Kidney (tissue), 14 donors: ENCODE data around the gene CAPN7. TPM values are rescaled to one million over a fixed set of nuclear protein-coding genes. Genes with fewer than 3 reads are reported as not detected.
A peak's percentile ranks its signal among the peaks of the same experiment; 100 is the strongest.

Experiments used
- DNase-seq, 5 donors: peaks; one replicate each; pipeline ENCODE4 v3.0.0-alpha.2; 2013 to 2020
- FAIRE-seq: peaks from 2 replicates; lab custom pipeline; 2012; peaks lifted over from hg19 to GRCh38; lab: Jason Lieb, UNC
- H3K27ac ChIP-seq, 2 donors: one replicate each; pipeline ENCODE4 v1.7.0; 2013; ENCODE audit warnings: low read depth in 2 of 2, low read length in 2 of 2, inconsistent platforms in 1 of 2
- H3K27me3 ChIP-seq: one replicate; pipeline ENCODE4 v1.7.1; 2013; ENCODE audit warnings: low read length, inconsistent platforms; ENCODE audit not compliant: control insufficient read depth, insufficient read depth
- H3K36me3 ChIP-seq, 3 donors: one replicate each; pipeline versions ENCODE4 v1.7.0 to v1.7.1; 2013; ENCODE audit warnings: low read length in 3 of 3, control low read depth in 1 of 3, inconsistent platforms in 1 of 3; ENCODE audit not compliant: insufficient read depth in 3 of 3, control insufficient read depth in 2 of 3
- H3K4me1 ChIP-seq, 3 donors: one replicate each; pipeline versions ENCODE4 v1.7.0 to v1.7.1; 2013; ENCODE audit warnings: low read length in 3 of 3, inconsistent platforms in 1 of 3, low read depth in 1 of 3; ENCODE audit not compliant: control insufficient read depth in 2 of 3, insufficient read depth in 2 of 3
- H3K4me3 ChIP-seq, 3 donors: one replicate each; pipeline versions ENCODE4 v1.7.0 to v1.8.1; 2013; ENCODE audit warnings: low read length in 3 of 3, control low read depth in 1 of 3, inconsistent platforms in 1 of 3
- H3K9ac ChIP-seq, 3 donors: one replicate each; pipeline versions ENCODE4 v1.7.0 to v1.7.1; 2013; ENCODE audit warnings: low read length in 3 of 3, control low read depth in 1 of 3, inconsistent platforms in 1 of 3
- H3K9me3 ChIP-seq, 3 donors: one replicate each; pipeline versions ENCODE4 v1.7.0 to v1.7.1; 2013; ENCODE audit warnings: low read length in 3 of 3, control low read depth in 1 of 3, inconsistent platforms in 1 of 3; ENCODE audit not compliant: control insufficient read depth in 2 of 3, insufficient read depth in 1 of 3
- intact Hi-C: fragments of 100-400 bp; cut with DNase I; formaldehyde crosslinking; loops from one replicate; pipeline ENCODE4 v1.11.1; 2022
- polyA plus RNA-seq: library from polyadenylated mRNA; stranded (reverse); fragments of 350-450 nt; fragmentation: Illumina TruSeq; extraction: RNeasy Lipid Tissue Mini Kit (QIAGEN cat#74804); gene quantifications from one replicate; pipeline ENCODE4 v1.2.3, GENCODE V29; 2014; ENCODE audit warnings: low read depth, low replicate concordance; ENCODE audit not compliant: insufficient read depth
- total RNA-seq: library from RNA; stranded (reverse); fragmentation: NEBNext Ultra II Directional; extraction: Animal tissue kit (Norgen Biotek cat#: 25700); gene quantifications from one replicate; pipeline ENCODE4 v1.2.1, GENCODE V29; 2021
- TF ChIP-seq, protein P1 (sequence below): IDR thresholded peaks from 3 replicates; pipeline ENCODE4 v1.5.1; 2012; ENCODE audit warnings: mild to moderate bottlenecking, moderate library complexity, borderline replicate concordance; ENCODE audit not compliant: insufficient read depth; ENCODE audit errors: extremely low read depth
- donor health status: control.
- donor health status: control.
- donor health status: control.
- donor health status: control.
- donor health status: control.
- donor health status: DM: yes; HTN: yes; CAD: no.
- donor health status: Normal renal cell carcinoma (clear cell type).

CAPN7 gene
- total and polyA plus RNA-seq, 2 donors from 2014 or later, result 14.9 to 40.7 TPM

DNA sequence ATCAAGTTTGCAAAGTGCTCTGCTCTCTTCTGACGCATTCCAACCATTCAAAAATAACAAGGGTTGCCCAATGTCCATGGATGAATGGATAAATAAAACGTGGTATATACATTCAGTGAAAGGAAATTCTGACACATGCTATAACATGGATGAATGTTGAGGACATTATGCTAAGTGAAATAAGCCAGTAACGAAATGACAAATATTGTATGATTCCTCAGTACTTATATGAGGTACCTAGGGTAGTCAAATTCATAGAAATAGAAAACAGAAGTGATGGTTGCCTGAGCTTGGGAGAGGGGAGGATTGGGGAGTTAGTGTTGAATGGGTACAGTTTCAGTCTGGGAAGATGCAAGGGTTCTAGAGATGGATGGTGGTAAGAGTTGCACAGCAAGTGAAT is 92.5 kb downstream of the CAPN7 start:
- H3K9me3 ChIP-seq, result no peaks in the 10 kb centered on the region
- H3K4me3 ChIP-seq, result no peak overlapping the region
- no peaks in the 10 kb centered on the region for H3K27me3 ChIP-seq
- no peak for FAIRE-seq
- DNase-seq, result no peak
- TF ChIP-seq, protein P1, sequence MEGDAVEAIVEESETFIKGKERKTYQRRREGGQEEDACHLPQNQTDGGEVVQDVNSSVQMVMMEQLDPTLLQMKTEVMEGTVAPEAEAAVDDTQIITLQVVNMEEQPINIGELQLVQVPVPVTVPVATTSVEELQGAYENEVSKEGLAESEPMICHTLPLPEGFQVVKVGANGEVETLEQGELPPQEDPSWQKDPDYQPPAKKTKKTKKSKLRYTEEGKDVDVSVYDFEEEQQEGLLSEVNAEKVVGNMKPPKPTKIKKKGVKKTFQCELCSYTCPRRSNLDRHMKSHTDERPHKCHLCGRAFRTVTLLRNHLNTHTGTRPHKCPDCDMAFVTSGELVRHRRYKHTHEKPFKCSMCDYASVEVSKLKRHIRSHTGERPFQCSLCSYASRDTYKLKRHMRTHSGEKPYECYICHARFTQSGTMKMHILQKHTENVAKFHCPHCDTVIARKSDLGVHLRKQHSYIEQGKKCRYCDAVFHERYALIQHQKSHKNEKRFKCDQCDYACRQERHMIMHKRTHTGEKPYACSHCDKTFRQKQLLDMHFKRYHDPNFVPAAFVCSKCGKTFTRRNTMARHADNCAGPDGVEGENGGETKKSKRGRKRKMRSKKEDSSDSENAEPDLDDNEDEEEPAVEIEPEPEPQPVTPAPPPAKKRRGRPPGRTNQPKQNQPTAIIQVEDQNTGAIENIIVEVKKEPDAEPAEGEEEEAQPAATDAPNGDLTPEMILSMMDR, result no peak
- intact Hi-C loops, result no loop called here
- peak overlapping the region in 1 of 2 donors; percentile 9 for H3K27ac ChIP-seq
- no peak overlapping the region for H3K9ac ChIP-seq
- peaks cover 0 to 21% (median 17%) of the 10 kb centered on the region in 3 donors for H3K4me1 ChIP-seq
- H3K36me3 ChIP-seq, result peaks cover 0 to 14% (median 3%) of the 10 kb centered on the region in 3 donors

DNA sequence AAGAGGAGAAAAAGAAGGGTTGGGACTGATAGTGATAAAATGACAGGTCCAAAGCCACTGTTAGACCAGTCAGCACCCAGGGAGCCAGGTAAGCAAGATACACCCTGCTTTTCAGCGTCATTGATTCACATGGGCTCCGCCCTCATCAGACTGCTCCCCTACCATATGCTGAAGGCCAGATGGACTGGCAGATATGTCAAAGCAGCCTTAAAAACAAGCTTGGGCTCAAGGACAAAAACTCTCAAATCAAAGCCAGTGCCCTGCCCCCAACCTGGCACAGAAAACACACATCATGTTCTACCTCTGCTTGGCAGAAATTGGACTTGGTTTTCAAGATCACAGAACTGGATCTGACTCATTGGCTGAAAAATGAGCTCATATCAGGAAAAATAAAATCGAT is 93.0 kb downstream of the CAPN7 start:
- Histone ChIP-seq H3K4me1 (peaks cover 0 to 19% (median 15%) of the 10 kb centered on the region in 3 donors), H3K9ac (no peak overlapping the region), H3K4me3 (no peak overlapping the region), H3K27ac (peak overlapping the region; percentile 9), H3K9me3 (no peaks in the 10 kb centered on the region), H3K36me3 (peaks cover 0 to 16% (median 7%) of the 10 kb centered on the region in 3 donors), H3K27me3 (no peaks in the 10 kb centered on the region)
- intact Hi-C loops, result no loop called here
- TF ChIP-seq, protein P1, result no peak
- FAIRE-seq (no peak), DNase-seq (no peak)

DNA sequence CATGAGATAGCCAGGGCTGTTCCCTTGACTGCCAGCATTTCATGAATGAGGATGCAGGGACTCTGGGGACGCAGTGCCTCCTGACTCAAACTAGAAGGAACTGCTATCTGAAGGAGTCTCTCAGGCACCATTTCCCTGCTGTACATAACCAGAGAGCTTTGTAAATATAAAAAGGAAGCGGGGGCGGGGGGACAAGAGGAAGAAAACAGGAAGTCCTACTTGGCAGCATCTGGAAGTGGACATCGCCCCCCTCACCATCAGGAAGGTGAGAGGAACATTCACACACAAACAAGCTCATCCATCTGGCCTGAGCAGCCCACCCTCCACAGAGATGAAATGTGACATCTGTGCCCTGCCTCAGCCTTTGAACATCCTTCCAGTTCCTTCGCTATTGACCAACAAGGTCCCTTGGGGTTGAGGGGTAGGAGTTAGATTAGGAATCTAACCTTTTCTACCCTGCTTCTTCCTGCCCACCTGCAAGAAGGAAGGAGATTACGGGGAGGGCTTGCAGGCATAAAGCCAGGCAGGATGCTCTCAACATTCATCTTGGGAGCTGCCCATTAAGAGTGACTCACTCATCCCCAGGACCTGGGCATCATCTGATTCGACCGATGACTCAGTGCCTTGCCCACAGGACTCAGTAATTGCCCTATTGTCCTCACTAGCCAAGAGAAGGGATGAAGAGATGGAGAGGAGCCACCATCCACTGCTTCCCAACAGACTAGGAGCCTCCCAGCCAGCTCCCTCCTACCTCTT is 94.5 kb downstream of the CAPN7 start:
- H3K27ac ChIP-seq, result peak overlapping the region; percentile 28 to 55
- no peak for FAIRE-seq
- no peaks in the 10 kb centered on the region for H3K27me3 ChIP-seq
- H3K9me3 ChIP-seq, result no peaks in the 10 kb centered on the region
- peak in 2 of 5 donors; percentile 41 to 73 for DNase-seq
- H3K4me3 ChIP-seq, result no peak overlapping the region
- TF ChIP-seq, protein P1, result no peak
- no peak overlapping the region for H3K9ac ChIP-seq
- H3K36me3 ChIP-seq, result peaks cover 0 to 16% (median 9%) of the 10 kb centered on the region in 3 donors
- H3K4me1 ChIP-seq, result peaks cover 0 to 9% (median 9%) of the 10 kb centered on the region in 3 donors
- intact Hi-C loops, result no loop called here
